HepG2 (cell line): ENCODE data around the gene PARD3. TPM values are rescaled to one million over a fixed set of nuclear protein-coding genes. Genes with fewer than 3 reads are reported as not detected.
A peak's percentile ranks its signal among the peaks of the same experiment; 100 is the strongest.

Experiments used
- ATAC-seq: fragments of 200-7000 bp; cut with Tn5 transposase; 3 replicates; pipeline ENCODE4 v1.9.1; 2020; ENCODE audit warnings: mild to moderate bottlenecking, moderate library complexity
- BruUV-seq: library from RNA; stranded (reverse); fragments of 400-500 nt; replicated peaks from 2 replicates; lab custom pipeline; 2021; lab: Mats Ljungman, UMichigan
- CTCF ChIA-PET: fragments of 300-600 bp; formaldehyde crosslinking; extraction: SDS; loops from one replicate; lab custom pipeline; 2021; ENCODE audit warnings: low total read pairs, inconsistent platforms, low intra/inter-chr PET ratio; lab: Yijun Ruan, JAX
- POLR2A ChIA-PET: fragments of 350-600 bp; sonication (Branson Sonifier 250); formaldehyde crosslinking; loops from one replicate; lab custom pipeline; 2020; ENCODE audit warnings: antibody characterized with exemption, inconsistent platforms; lab: Yijun Ruan, JAX
- DNase-seq: peaks from one replicate; pipeline ENCODE4 v3.0.0-alpha.2; 2015; ENCODE audit warnings: low spot score
- FAIRE-seq: peaks from 3 replicates; lab custom pipeline; 2011; peaks lifted over from hg19 to GRCh38; lab: Jason Lieb, UNC
- H2AFZ ChIP-seq: one replicate; pipeline ENCODE4 v1.6.1; 2011; ENCODE audit warnings: low read length, inconsistent platforms
- H3K27ac ChIP-seq: fragments of 300-600 bp; 3 replicates; pipeline ENCODE4 v1.8.0; 2011; ENCODE audit warnings: mixed run types, mild to moderate bottlenecking, mixed read lengths, low read length, inconsistent platforms; ENCODE audit not compliant: insufficient read depth; ENCODE audit errors: extremely low read length
- H3K27me3 ChIP-seq, 2 experiments: fragments of 200-600 bp in 1 of 2; 2 replicates in 1 of 2; 3 replicates in 1 of 2; pipeline versions ENCODE4 v1.6.0 to v1.8.0; 2011; ENCODE audit warnings: low read length in 2 of 2, mild to moderate bottlenecking in 2 of 2, moderate library complexity in 2 of 2, inconsistent platforms in 1 of 2; ENCODE audit not compliant: insufficient read depth in 2 of 2, control insufficient read depth in 1 of 2
- H3K36me3 ChIP-seq, 2 experiments: fragments of 200-600 bp in 1 of 2; replicated peaks in 1 of 2; 2 replicates in 1 of 2; 3 replicates in 1 of 2; pipeline versions ENCODE4 v1.5.1 to v1.8.0; 2011; ENCODE audit warnings: low read length in 2 of 2, inconsistent platforms in 1 of 2; ENCODE audit not compliant: insufficient read depth in 2 of 2, control insufficient read depth in 1 of 2
- H3K4me1 ChIP-seq: 2 replicates; pipeline ENCODE4 v1.5.1; 2012; ENCODE audit warnings: low read length, inconsistent platforms; ENCODE audit not compliant: insufficient read depth
- H3K4me2 ChIP-seq: 2 replicates; pipeline ENCODE4 v1.6.0; 2011; ENCODE audit warnings: low read depth, low read length, inconsistent platforms
- H3K4me3 ChIP-seq, 3 experiments: fragments of 200-600 bp in 1 of 3; sonication (generic), shearing (Covaris generic) in 1 of 3; replicated peaks in 1 of 3; 2 replicates each; pipeline ENCODE4 v1.5.1; 2011 to 2016; ENCODE audit warnings: low read length in 3 of 3, inconsistent platforms in 2 of 3, low read depth in 2 of 3, mild to moderate bottlenecking in 2 of 3, control low read depth in 1 of 3, mixed read lengths in 1 of 3; ENCODE audit not compliant: insufficient read depth in 1 of 3
- H3K79me2 ChIP-seq: one replicate; pipeline ENCODE4 v1.6.1; 2011; ENCODE audit warnings: low read length, inconsistent platforms; ENCODE audit not compliant: insufficient read depth
- H3K9ac ChIP-seq: 2 replicates; pipeline ENCODE4 v1.6.0; 2011; ENCODE audit warnings: mild to moderate bottlenecking, low read depth, low read length, inconsistent platforms; ENCODE audit not compliant: insufficient read depth
- H3K9me3 ChIP-seq: 2 replicates; pipeline ENCODE4 v1.5.1; 2012; ENCODE audit warnings: mild to moderate bottlenecking, low read length
- H4K20me1 ChIP-seq: 2 replicates; pipeline ENCODE4 v1.6.0; 2011; ENCODE audit warnings: inconsistent platforms, mild to moderate bottlenecking, low read length, moderate library complexity; ENCODE audit not compliant: insufficient read depth
- ATRX ChIP-seq: sonication (generic); formaldehyde crosslinking; IDR thresholded peaks from 2 replicates; pipeline ENCODE4 v1.4.0; 2020; ENCODE audit warnings: missing genetic modification reagents, borderline replicate concordance
- CBX5 ChIP-seq: sonication (generic); formaldehyde crosslinking; IDR thresholded peaks from 2 replicates; pipeline ENCODE4 v1.4.0; 2020; ENCODE audit warnings: missing genetic modification reagents, borderline replicate concordance
- CHCHD3 ChIP-seq: sonication (generic); formaldehyde crosslinking; IDR thresholded peaks from 2 replicates; pipeline ENCODE4 v1.8.0; 2022; ENCODE audit warnings: mild to moderate bottlenecking, missing genetic modification reagents, moderate library complexity
- ESRRA ChIP-seq: sonication (generic); formaldehyde crosslinking; IDR thresholded peaks from 2 replicates; pipeline ENCODE4 v1.5.1; 2020; ENCODE audit warnings: mild to moderate bottlenecking, low read depth, missing genetic modification reagents
- FOXK1 ChIP-seq: sonication (generic); formaldehyde crosslinking; IDR thresholded peaks from 2 replicates; pipeline ENCODE4 v1.4.0; 2020; ENCODE audit warnings: low read depth, missing genetic modification reagents, borderline replicate concordance
- GABPA ChIP-seq, 2 experiments: IDR thresholded peaks; 2 replicates each; pipeline ENCODE4 v1.6.1; 2011 to 2016; ENCODE audit warnings: low read depth in 2 of 2, low read length in 1 of 2, missing biosample characterization in 1 of 2, missing genetic modification characterization in 1 of 2
- HNF4A ChIP-seq: sonication (generic); formaldehyde crosslinking; IDR thresholded peaks from 2 replicates; pipeline ENCODE4 v1.4.0; 2020; ENCODE audit warnings: missing genetic modification reagents
- HOXA3 ChIP-seq: sonication (generic); formaldehyde crosslinking; IDR thresholded peaks from 2 replicates; pipeline ENCODE4 v1.5.0; 2020; ENCODE audit warnings: missing genetic modification reagents
- NFIC ChIP-seq: IDR thresholded peaks from 2 replicates; pipeline ENCODE4 v1.6.1; 2012; ENCODE audit warnings: mild to moderate bottlenecking, low read length, inconsistent platforms
- TBL1XR1 ChIP-seq: fragments of 150-350 bp; IDR thresholded peaks from 2 replicates; pipeline ENCODE4 v1.6.1; 2014; ENCODE audit warnings: borderline replicate concordance, low read length; ENCODE audit not compliant: partially characterized antibody
- TCF7 ChIP-seq: sonication (generic); IDR thresholded peaks from 2 replicates; pipeline ENCODE4 v1.6.1; 2016; ENCODE audit warnings: antibody characterized with exemption, low read depth
- ZBTB38 ChIP-seq: sonication (generic); formaldehyde crosslinking; IDR thresholded peaks from 2 replicates; pipeline ENCODE4 v1.5.1; 2020; ENCODE audit warnings: mild to moderate bottlenecking, missing genetic modification reagents
- ZFY ChIP-seq: sonication (generic); formaldehyde crosslinking; IDR thresholded peaks from 2 replicates; pipeline ENCODE4 v1.4.0; 2020; ENCODE audit warnings: missing genetic modification reagents
- ZNF263 ChIP-seq: sonication (generic); formaldehyde crosslinking; IDR thresholded peaks from 2 replicates; pipeline ENCODE4 v1.4.0; 2020; ENCODE audit warnings: missing genetic modification reagents
- ZNF296 ChIP-seq: sonication (generic); formaldehyde crosslinking; conservative IDR thresholded peaks from 2 replicates; pipeline ENCODE4 v1.5.0; 2020; ENCODE audit warnings: mild to moderate bottlenecking, missing genetic modification reagents
- ZNF776 ChIP-seq: sonication (generic); formaldehyde crosslinking; IDR thresholded peaks from 2 replicates; pipeline ENCODE4 v1.4.0; 2020; ENCODE audit warnings: mild to moderate bottlenecking, missing genetic modification reagents
- WGBS: methylation state at CpG from one replicate; pipeline ENCODE4 v1.1.6; 2017; ENCODE audit warnings: low lambda C conversion rate; 5-methylcytosine and 5-hydroxymethylcytosine counted together
- in situ Hi-C: cut with HindIII; loops from 2 replicates; pipeline ENCODE4 v1.10.0; 2017; ENCODE audit warnings: low pct_unique_long_range_greater_than_20kb; ENCODE audit not compliant: extremely low pct_ligation_motif_present
- intact Hi-C: fragments of 100-400 bp; cut with micrococcal nuclease; formaldehyde crosslinking; loops from one replicate; pipeline ENCODE4 v1.10.0; 2022; ENCODE audit not compliant: unreplicated experiment
- polyA plus RNA-seq, 8 experiments: library from polyadenylated mRNA; depleted of rRNA in 3 of 8; stranded (reverse) in 7 of 8; unstranded in 1 of 8; fragments of >200 nt; fragmentation: Illumina TruSeq in 4 of 8; extraction: Trizol in 4 of 8; gene quantifications; 2 replicates each; pipeline versions ENCODE4 v1.2.1 to v1.2.3, GENCODE V29; 2011 to 2016; ENCODE audit warnings: low read depth in 4 of 8, missing spikeins in 1 of 8, mixed read lengths in 1 of 8; ENCODE audit not compliant: insufficient read depth in 1 of 8
- total RNA-seq, 5 experiments: library from RNA; depleted of rRNA; stranded (reverse); fragments of >200 nt; fragmentation: Illumina TruSeq; extraction: Trizol; gene quantifications; 2 replicates each; pipeline ENCODE4 v1.2.3, GENCODE V29; 2016; ENCODE audit warnings: low read depth in 1 of 5
- TF ChIP-seq, protein P1 (sequence below): sonication (generic); formaldehyde crosslinking; IDR thresholded peaks from 2 replicates; pipeline ENCODE4 v1.9.0; 2022; ENCODE audit warnings: low read depth, missing genetic modification reagents
- TF ChIP-seq, protein P2 (sequence below), 2 experiments: fragments of 450-650 bp in 1 of 2; sonication (generic) in 1 of 2; formaldehyde crosslinking; IDR thresholded peaks; 2 replicates each; pipeline versions ENCODE4 v1.5.0 to v1.8.0; 2020 to 2022; ENCODE audit warnings: mild to moderate bottlenecking in 1 of 2, missing genetic modification reagents in 1 of 2

The PARD3 gene
- total and polyA plus RNA-seq, 2 of the 13 experiments (the other 11 are each of a cell fraction or from before 2014, with no cell fraction given) = 40.9 to 60.0 TPM

DNA sequence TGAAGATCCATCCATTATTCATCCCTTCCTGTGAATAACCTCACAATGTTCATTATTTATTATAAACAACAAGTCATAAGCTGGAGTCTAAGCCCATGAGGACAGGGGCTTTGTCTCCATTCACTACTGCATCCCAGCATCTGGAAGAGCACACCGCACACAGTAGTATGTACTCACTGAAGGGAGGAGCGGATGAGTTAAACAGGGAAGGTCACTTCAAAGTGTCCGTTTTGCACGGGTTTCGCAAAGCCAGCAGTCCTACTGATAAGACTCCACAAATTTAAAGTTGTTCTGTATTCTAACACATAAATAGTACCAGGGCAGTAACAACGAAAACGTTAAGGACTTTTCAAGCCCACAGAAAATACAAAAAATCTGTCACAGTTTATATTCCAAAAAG is 167.9 kb downstream of the PARD3 start:
- H3K4me1 ChIP-seq = peaks cover 11% of the 10 kb centered on the region
- ChIA-PET CTCF (no interaction called here), POLR2A (no interaction called here)
- TSS peak; percentile 6 for BruUV-seq
- H3K27ac ChIP-seq = no peak overlapping the region
- H4K20me1 ChIP-seq = peaks cover 7% of the 10 kb centered on the region
- in situ Hi-C loops (loop anchor here (25.0 kb wide), 2 partner anchors 510 to 1310 kb away; partner anchors contain the start of gene NRP1), intact Hi-C loops (no loop called here)
- FAIRE-seq (peak; percentile 56), ATAC-seq (peak; percentile 73), DNase-seq (peak; percentile 36)
- no peak for TF ChIP-seq TBL1XR1
- TF ChIP-seq ESRRA = no peak
- TF ChIP-seq, protein P1, sequence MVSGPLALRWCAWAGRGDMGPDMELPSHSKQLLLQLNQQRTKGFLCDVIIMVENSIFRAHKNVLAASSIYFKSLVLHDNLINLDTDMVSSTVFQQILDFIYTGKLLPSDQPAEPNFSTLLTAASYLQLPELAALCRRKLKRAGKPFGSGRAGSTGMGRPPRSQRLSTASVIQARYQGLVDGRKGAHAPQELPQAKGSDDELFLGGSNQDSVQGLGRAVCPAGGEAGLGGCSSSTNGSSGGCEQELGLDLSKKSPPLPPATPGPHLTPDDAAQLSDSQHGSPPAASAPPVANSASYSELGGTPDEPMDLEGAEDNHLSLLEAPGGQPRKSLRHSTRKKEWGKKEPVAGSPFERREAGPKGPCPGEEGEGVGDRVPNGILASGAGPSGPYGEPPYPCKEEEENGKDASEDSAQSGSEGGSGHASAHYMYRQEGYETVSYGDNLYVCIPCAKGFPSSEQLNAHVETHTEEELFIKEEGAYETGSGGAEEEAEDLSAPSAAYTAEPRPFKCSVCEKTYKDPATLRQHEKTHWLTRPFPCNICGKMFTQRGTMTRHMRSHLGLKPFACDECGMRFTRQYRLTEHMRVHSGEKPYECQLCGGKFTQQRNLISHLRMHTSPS = no peak
- TF ChIP-seq ZNF296 (CRISPR knock-in tag) = no peak
- TF ChIP-seq ZFY (CRISPR knock-in tag) = no peak
- TF ChIP-seq ATRX (CRISPR knock-in tag) = no peak
- TF ChIP-seq ZNF776 (CRISPR knock-in tag) = no peak
- no peak for TF ChIP-seq HNF4A (CRISPR knock-in tag)
- no peak for TF ChIP-seq CHCHD3
- TF ChIP-seq CBX5 = no peak
- TF ChIP-seq, protein P2, sequence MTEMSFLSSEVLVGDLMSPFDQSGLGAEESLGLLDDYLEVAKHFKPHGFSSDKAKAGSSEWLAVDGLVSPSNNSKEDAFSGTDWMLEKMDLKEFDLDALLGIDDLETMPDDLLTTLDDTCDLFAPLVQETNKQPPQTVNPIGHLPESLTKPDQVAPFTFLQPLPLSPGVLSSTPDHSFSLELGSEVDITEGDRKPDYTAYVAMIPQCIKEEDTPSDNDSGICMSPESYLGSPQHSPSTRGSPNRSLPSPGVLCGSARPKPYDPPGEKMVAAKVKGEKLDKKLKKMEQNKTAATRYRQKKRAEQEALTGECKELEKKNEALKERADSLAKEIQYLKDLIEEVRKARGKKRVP (CRISPR knock-in tag; IDR thresholded peaks at IDR 0.05) = no peak
- TF ChIP-seq HOXA3 (CRISPR knock-in tag) = no peak
- TF ChIP-seq ZNF263 (CRISPR knock-in tag) = 0 out of 2 replicates have a peak, but pooled peaks have one; percentile 33
- no peak for TF ChIP-seq FOXK1
- no peak for TF ChIP-seq NFIC
- no peak for TF ChIP-seq GABPA (IDR thresholded peaks at IDR 0.05; ENCODE audit: low read depth, low read length)
- no peak for TF ChIP-seq GABPA (CRISPR knock-in tag; IDR thresholded peaks at IDR 0.05; ENCODE audit: low read depth)
- 0 out of 2 replicates have a peak, but pooled peaks have one; percentile 38 for TF ChIP-seq ZBTB38 (CRISPR knock-in tag)
- peak; percentile 26; the same call in 1 of the 2 replicates for TF ChIP-seq TCF7
- no peak overlapping the region for H3K4me3 ChIP-seq
- no peaks in the 10 kb centered on the region for H3K36me3 ChIP-seq
- no peak overlapping the region for H3K4me2 ChIP-seq
- no peaks in the 10 kb centered on the region for H3K9me3 ChIP-seq
- H3K9ac ChIP-seq = no peak overlapping the region
- H2AFZ ChIP-seq = no peak overlapping the region
- H3K79me2 ChIP-seq = peaks cover 35% of the 10 kb centered on the region
- H3K27me3 ChIP-seq = no peaks in the 10 kb centered on the region
- WGBS = 48% methylated on average over 7 of the region's 7 CpGs
